GM19328 (cell line): ENCODE results near the gene TANGO2.

Experiments
- ATAC-seq: cut with Tn5 transposase; IDR thresholded peaks from one replicate; pipeline ENCODE4 v1.9.1; 2021; ENCODE audit warnings: mild to moderate bottlenecking, moderate library complexity; ENCODE audit not compliant: unreplicated experiment

Gene TANGO2

GRCh38 chr22:20113551-20114310, 92.8 kb downstream of the TANGO2 start:
- no peak for ATAC-seq

DNA sequence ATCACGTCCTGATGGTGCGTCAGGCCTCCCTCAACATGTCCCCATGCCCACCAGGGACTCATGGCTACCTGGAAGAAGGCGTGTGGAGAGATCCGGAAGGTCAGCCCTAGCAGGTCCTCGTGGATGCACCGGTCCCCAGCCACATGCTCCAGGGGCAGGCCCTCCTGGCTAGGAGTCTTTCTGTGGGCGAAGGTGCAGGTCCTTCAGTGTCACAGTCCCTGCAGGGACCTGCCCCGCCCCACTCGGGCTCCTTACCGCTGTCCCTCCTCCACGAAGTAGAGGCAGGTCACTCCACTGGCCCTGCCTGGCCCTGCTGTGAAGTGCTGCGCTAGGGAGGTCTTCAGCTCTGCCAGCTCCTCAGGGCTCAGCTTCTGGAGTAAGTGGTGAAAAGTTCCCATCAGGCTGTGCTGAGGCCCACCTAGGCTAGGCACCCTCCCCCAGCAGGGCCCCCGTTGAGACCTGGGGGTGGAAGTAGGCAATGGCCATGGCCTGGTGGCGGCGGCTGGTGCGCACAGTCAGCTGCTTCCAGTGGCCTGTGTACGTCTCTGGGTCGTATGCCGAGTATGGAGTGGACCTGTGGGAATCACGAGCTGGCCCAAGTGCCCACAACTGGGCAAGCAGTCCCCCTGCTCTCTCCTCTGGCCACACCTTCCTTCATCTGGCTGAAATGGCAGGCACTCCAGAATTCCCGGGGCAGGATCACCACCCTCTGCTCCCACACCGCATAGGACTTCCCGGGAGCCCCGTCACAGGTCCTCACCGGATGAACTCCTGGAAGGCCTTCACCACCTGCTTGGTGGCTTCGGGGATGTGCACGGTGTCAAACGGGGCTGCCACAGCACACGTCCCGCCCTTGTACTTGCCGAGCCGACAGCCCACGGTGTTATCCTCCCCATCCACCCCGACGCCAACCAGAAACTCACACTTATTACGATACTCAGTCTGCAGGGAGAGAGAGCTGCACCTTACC, 93.9 kb downstream of the TANGO2 start:
- no peak for ATAC-seq

GRCh38 chr22:20115691-20116375, 94.9 kb downstream of the TANGO2 start, which contains the start of gene RANBP1:
Gene RANBP1 (plus strand): TSS chr22:20116104. CDS start chr22:20116185, 81 bp downstream.
- ATAC-seq, result no peak

DNA sequence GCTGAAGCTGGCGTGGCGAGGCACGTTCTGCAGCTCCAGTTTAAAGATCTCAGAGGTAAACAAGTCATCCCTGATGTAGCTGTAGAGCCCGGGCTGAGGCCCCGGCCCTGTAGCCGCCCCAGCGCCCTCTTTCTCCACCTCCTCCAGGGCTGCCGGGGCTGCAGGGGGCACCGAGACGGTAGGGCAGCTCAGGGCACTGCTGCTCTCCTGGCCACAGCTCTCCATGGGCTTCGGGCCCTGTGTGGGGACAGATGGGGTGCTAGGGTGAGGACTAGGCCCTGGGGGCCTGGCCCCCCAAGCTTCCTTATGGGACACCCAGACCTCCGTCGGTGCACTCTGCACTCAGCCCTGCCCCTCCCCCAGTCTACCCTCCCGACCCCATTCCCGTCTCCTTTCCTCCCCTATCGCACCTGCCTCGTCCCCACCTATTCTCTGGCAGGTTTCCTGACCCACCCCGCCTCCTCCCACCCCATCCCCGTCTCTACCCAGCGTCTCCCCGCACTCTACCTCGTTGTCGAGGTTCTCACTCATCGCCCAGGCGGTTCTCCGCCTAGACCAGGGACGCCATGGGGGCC, 95.6 kb downstream of the TANGO2 start:
- ATAC-seq, result no peak
